ENCODE measurements around the gene SPRED3. TPM values are rescaled to one million over a fixed set of nuclear protein-coding genes. Genes with fewer than 3 reads are reported as not detected.

The SPRED3 gene
- total RNA-seq, 1 experiment from 2014 or later = 3.5 TPM

- Mint-ChIP-seq H3K27ac (ENCODE audit: unreplicated experiment) (no peak overlapping the region), H3K27me3 (ENCODE audit: insufficient read depth, unreplicated experiment) (no peaks in the 10 kb centered on the region), H3K36me3 (ENCODE audit: insufficient read depth, unreplicated experiment) (peaks cover 28% of the 10 kb centered on the region), H3K9me3 (ENCODE audit: unreplicated experiment) (no peaks in the 10 kb centered on the region), H3K4me3 (ENCODE audit: unreplicated experiment) (peak overlapping the region; percentile 52), H3K4me1 (ENCODE audit: low read depth, unreplicated experiment) (peaks cover 23% of the 10 kb centered on the region)
- no TSS peak for BruUV-seq (replicated peaks)
- Histone ChIP-seq H3K4me1 (peaks cover 29% of the 10 kb centered on the region), H3K4me3 (ENCODE audit: low read depth, low read length) (peak overlapping the region; percentile 60), H3K36me3 (ENCODE audit: control insufficient read depth, insufficient read depth, low read length) (peaks cover 4% of the 10 kb centered on the region; the same call in 1 of the 2 replicates), H3K27me3 (replicated peaks; ENCODE audit: control insufficient read depth, insufficient read depth, low read length) (no peaks in the 10 kb centered on the region), H3K9me3 (no peaks in the 10 kb centered on the region)
- intact Hi-C loops (cut with micrococcal nuclease; ENCODE audit: unreplicated experiment) = no loop called here
- TF ChIP-seq CTCF (IDR thresholded peaks at IDR 0.05; ENCODE audit: insufficient read depth in 1 of 2, low read depth in 1 of 2, low read length in 1 of 2, severe bottlenecking in 1 of 2, unreplicated experiment in 1 of 2) = no peak
- ChIA-PET POLR2A (interaction anchor here (0.5 to 1.4 kb wide), 3 partner anchors 13 to 78 kb away, joined by 3 to 8 read pairs (median 4); partner anchors contain the start of gene PSMD8), CTCF (interaction anchor here (1.1 to 2.2 kb wide), 2 partner anchors 13 to 14 kb away, joined by 7 to 39 read pairs; partner anchors contain the start of gene FAM98C)
- DNase-seq = no peak
These were observed 816 bp downstream of the SPRED3 start for GRCh38 chr19:38389101-38389925.

GRCh38 chr19:38389957-38390924 lies 1.7 kb downstream of the SPRED3 start:
- intact Hi-C loops (cut with micrococcal nuclease; ENCODE audit: unreplicated experiment) = no loop called here
- peak in 1 of 2 experiments; percentile 28 for DNase-seq
- no TSS peak for BruUV-seq (replicated peaks)
- POLR2A ChIA-PET = interaction anchor here (0.5 to 1.4 kb wide), 4 partner anchors 14 to 459 kb away, joined by 3 to 8 read pairs (median 4); partner anchors contain the start of gene PSMD8
- Mint-ChIP-seq H3K27ac (ENCODE audit: unreplicated experiment) (no peak overlapping the region), H3K27me3 (ENCODE audit: insufficient read depth, unreplicated experiment) (no peaks in the 10 kb centered on the region), H3K4me3 (ENCODE audit: unreplicated experiment) (no peak overlapping the region), H3K4me1 (ENCODE audit: low read depth, unreplicated experiment) (peaks cover 23% of the 10 kb centered on the region), H3K36me3 (ENCODE audit: insufficient read depth, unreplicated experiment) (peaks cover 18% of the 10 kb centered on the region), H3K9me3 (ENCODE audit: unreplicated experiment) (no peaks in the 10 kb centered on the region)
- TF ChIP-seq CTCF (IDR thresholded peaks at IDR 0.05; ENCODE audit: insufficient read depth in 1 of 2, low read depth in 1 of 2, low read length in 1 of 2, severe bottlenecking in 1 of 2, unreplicated experiment in 1 of 2) = no peak
- H3K27me3 ChIP-seq (replicated peaks; ENCODE audit: control insufficient read depth, insufficient read depth, low read length) = no peaks in the 10 kb centered on the region
- no peak overlapping the region for H3K4me3 ChIP-seq (ENCODE audit: low read depth, low read length)
- CTCF ChIA-PET = interaction anchor here (0.6 to 1.1 kb wide), 2 partner anchors 13 to 30 kb away, joined by 4 to 7 read pairs; partner anchors contain the start of gene FAM98C
- peaks cover 29% of the 10 kb centered on the region for H3K4me1 ChIP-seq
- no peaks in the 10 kb centered on the region for H3K36me3 ChIP-seq (ENCODE audit: control insufficient read depth, insufficient read depth, low read length)
- no peaks in the 10 kb centered on the region for H3K9me3 ChIP-seq
